Upper lobe of left lung (tissue), 6 donors: ENCODE measurements around the gene TPM2. TPM values are rescaled to one million over a fixed set of nuclear protein-coding genes. Genes with fewer than 3 reads are reported as not detected.

Source experiments
- ATAC-seq, 2 donors: fragments of 200-7000 bp; cut with Tn5 transposase; one replicate each; pipeline ENCODE4 v1.9.1; 2022; ENCODE audit warnings: mild to moderate bottlenecking in 2 of 2, moderate library complexity in 2 of 2; ENCODE audit not compliant: low FRiP score in 2 of 2
- DNase-seq, 2 donors: peaks; one replicate each; pipeline ENCODE4 v3.0.0-alpha.2; 2019 to 2020
- H3K27ac ChIP-seq, 4 donors: fragments of 200-600 bp; sonication (generic); one replicate each; pipeline ENCODE4 v1.5.1; 2016 to 2019
- H3K27me3 ChIP-seq, 4 donors: fragments of 200-600 bp; sonication (generic); one replicate each; pipeline ENCODE4 v1.5.1; 2017 to 2019
- H3K36me3 ChIP-seq, 4 donors: fragments of 200-600 bp; sonication (generic); one replicate each; pipeline ENCODE4 v1.5.1; 2016 to 2019
- H3K4me1 ChIP-seq, 4 donors: fragments of 200-600 bp; sonication (generic); one replicate each; pipeline ENCODE4 v1.5.1; 2018 to 2019
- H3K4me3 ChIP-seq, 4 donors: fragments of 200-600 bp; sonication (generic); one replicate each; pipeline ENCODE4 v1.5.1; 2017 to 2019; ENCODE audit warnings: mild to moderate bottlenecking in 2 of 4, moderate library complexity in 1 of 4
- H3K9me3 ChIP-seq, 4 donors: fragments of 200-600 bp; sonication (generic); one replicate each; pipeline ENCODE4 v1.5.1; 2018 to 2019
- EP300 ChIP-seq, 4 donors: sonication (generic); formaldehyde crosslinking; IDR thresholded peaks; one replicate each; pipeline ENCODE4 v1.5.1; 2017; ENCODE audit warnings: antibody characterized with exemption in 4 of 4, control low read depth in 2 of 4
- POLR2A ChIP-seq, 4 donors: fragments of 450-650 bp; IDR thresholded peaks; one replicate each; pipeline ENCODE4 v1.5.1; 2016 to 2017; ENCODE audit warnings: antibody characterized with exemption in 4 of 4, mild to moderate bottlenecking in 2 of 4
- POLR2AphosphoS5 ChIP-seq, 2 donors: sonication (generic); formaldehyde crosslinking; IDR thresholded peaks; one replicate each; pipeline ENCODE4 v1.5.1; 2017; ENCODE audit warnings: antibody characterized with exemption in 2 of 2
- WGBS, 2 donors: methylation state at CpG; one replicate each; pipeline ENCODE4 v1.1.5; 2017 to 2018; 5-methylcytosine and 5-hydroxymethylcytosine counted together
- total RNA-seq, 6 donors: library from RNA; depleted of rRNA in 4 of 6; stranded (reverse); fragments of >200 nt in 4 of 6; gene quantifications; one replicate each; pipeline versions ENCODE4 v1.1.0 to v1.2.1, GENCODE V29; 2016 to 2021
- TF ChIP-seq, protein P1 (sequence below), 6 experiments: fragments of 450-650 bp in 4 of 6; fragments of 200-600 bp in 2 of 6; sonication (generic) in 2 of 6; IDR thresholded peaks; one replicate each; pipeline ENCODE4 v1.5.1; 2016 to 2019; ENCODE audit warnings: antibody characterized with exemption in 6 of 6
- donor health status: DM: no; HTN: no; CAD: no; lungs with moderate emphysema.
- donor health status: DM: no; HTN: yes; CAD: no; lungs with severe emphysema.

TPM2 gene
- total RNA-seq, 6 donors from 2014 or later: 89.3 to 265 (median 214) TPM

DNA sequence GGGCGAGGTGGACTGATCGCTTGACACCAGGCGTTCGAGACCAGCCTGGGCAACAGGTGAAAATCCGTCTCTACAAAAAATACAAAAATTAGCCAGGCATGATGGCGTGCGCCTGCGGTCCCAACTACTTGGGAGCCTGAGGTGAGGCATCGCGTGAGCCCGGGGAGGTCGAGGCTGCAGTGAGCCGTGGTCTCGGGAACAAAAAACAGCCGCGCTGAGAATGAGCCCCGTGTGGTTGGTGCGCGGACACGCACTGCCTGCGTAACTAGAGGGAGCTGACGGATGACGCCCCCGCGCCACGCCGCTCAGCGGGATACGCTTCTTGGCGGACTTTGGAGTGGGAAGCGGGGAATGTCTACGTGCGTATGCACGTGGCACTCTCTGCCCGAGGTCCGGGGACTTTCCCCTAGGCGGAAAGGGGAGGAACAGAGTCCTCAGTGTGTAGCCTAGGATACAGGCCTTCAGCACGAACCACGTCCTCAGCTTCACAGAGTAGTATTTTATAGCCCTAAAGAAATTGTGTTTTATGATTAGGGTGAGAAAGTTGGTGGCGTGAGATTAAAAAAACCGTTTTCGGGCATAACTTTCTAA is 32.1 kb downstream of the TPM2 start, which contains the start of gene RMRP:
Gene RMRP (minus strand): TSS at position 474 of the 591 bp plus-strand sequence.
- Histone ChIP-seq H3K27ac (peak within 1 kb of the TSS; percentile 97 to 99 (median 98)), H3K9me3 (no peaks in the 10 kb centered on the region), H3K4me1 (peaks cover 20 to 55% (median 34%) of the 10 kb centered on the region in 4 donors), H3K27me3 (no peaks in the 10 kb centered on the region), H3K4me3 (peak within 1 kb of the TSS; percentile 68 to 97 (median 88)), H3K36me3 (peaks cover 0 to 26% (median 12%) of the 10 kb centered on the region in 4 donors)
- DNase-seq (peak; percentile 97 to 98), ATAC-seq (peak; percentile 97 to 98)
- peak in 2 of 4 donors; percentile 55 to 94 for TF ChIP-seq EP300 (IDR thresholded peaks at IDR 0.05)
- TF ChIP-seq POLR2A (IDR thresholded peaks at IDR 0.05): peak in 2 of 4 donors; percentile 46 to 50
- peak; percentile 93 to 95 for TF ChIP-seq POLR2AphosphoS5 (IDR thresholded peaks at IDR 0.05)
- TF ChIP-seq, protein P1, sequence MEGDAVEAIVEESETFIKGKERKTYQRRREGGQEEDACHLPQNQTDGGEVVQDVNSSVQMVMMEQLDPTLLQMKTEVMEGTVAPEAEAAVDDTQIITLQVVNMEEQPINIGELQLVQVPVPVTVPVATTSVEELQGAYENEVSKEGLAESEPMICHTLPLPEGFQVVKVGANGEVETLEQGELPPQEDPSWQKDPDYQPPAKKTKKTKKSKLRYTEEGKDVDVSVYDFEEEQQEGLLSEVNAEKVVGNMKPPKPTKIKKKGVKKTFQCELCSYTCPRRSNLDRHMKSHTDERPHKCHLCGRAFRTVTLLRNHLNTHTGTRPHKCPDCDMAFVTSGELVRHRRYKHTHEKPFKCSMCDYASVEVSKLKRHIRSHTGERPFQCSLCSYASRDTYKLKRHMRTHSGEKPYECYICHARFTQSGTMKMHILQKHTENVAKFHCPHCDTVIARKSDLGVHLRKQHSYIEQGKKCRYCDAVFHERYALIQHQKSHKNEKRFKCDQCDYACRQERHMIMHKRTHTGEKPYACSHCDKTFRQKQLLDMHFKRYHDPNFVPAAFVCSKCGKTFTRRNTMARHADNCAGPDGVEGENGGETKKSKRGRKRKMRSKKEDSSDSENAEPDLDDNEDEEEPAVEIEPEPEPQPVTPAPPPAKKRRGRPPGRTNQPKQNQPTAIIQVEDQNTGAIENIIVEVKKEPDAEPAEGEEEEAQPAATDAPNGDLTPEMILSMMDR (IDR thresholded peaks at IDR 0.05): peak in 5 of 6 experiments; percentile 31 to 90 (median 68)
- WGBS, 2 donors: 0 to 2% methylated on average over 38 to 42 of the region's 42 CpGs

DNA sequence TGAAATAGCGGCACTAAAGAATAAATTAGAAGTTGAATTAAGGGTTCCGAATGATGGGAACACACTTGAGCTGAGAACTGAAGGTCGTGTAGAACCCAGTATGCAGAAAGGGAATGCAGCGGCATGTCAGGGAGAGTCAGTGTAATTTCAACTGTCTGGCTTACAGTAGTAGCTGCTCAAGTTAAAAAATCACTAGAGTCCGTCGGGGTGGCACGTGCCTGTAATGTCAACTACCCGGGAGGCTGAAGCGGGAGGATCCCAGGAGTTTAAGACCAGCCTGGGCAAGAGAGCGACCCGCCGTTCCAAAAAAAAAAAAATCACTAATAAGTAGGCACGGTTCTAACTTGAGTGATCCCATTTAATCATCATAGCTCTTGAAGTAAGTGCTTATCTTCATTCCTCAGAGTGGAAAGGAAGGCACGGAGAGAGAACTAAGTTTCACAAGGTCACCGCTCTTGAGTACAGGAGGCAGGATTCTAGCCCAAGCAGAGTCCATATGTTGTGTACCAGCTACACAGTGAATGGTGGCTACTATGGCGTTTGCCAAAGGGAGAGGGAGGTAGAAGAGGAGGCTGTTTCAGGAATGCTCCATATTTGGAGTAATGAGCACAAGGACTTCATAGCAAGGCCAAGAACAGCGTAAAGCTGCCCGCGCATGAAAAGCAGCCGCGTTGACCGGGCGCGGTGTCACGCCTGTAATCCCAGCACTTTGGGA is 32.7 kb downstream of the TPM2 start:
- peak overlapping the region; percentile 97 to 99 (median 98) for H3K27ac ChIP-seq
- no peaks in the 10 kb centered on the region for H3K9me3 ChIP-seq
- WGBS, 2 donors: 30 to 36% methylated on average over 24 to 25 of the region's 25 CpGs
- TF ChIP-seq EP300 (IDR thresholded peaks at IDR 0.05) (no peak), POLR2A (IDR thresholded peaks at IDR 0.05) (no peak), POLR2AphosphoS5 (IDR thresholded peaks at IDR 0.05) (peak in 1 of 2 donors; percentile 6)
- TF ChIP-seq, protein P1 (IDR thresholded peaks at IDR 0.05): no peak
- ATAC-seq (peak; percentile 32 to 42), DNase-seq (peak in 1 of 2 donors; percentile 36)
- no peaks in the 10 kb centered on the region for H3K27me3 ChIP-seq
- peaks cover 0 to 22% (median 12%) of the 10 kb centered on the region in 4 donors for H3K36me3 ChIP-seq
- peaks cover 22 to 54% (median 35%) of the 10 kb centered on the region in 4 donors for H3K4me1 ChIP-seq
- peak overlapping the region in 3 of 4 donors; percentile 68 to 90 (median 86) for H3K4me3 ChIP-seq

DNA sequence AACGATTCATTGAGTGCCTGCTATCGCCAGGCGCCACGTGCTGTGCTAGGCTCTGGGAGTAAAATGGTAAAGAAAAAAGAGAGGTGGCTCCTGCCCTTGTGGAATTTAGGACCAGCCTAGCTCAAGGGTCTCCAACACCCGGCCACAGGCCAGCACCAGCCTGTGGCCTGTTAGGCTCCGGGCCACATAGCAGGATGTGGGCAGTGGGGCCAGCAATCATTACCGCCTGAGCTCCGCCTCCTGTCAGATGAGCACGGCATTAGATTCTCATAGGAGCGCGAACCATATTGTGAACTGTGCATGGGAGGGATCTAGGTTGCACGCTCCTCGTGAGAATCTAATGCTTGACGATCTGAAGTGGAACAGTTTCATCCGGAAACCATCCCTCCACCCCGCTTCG is 33.4 kb downstream of the TPM2 start:
- H3K4me3 ChIP-seq: no peak overlapping the region
- H3K27ac ChIP-seq: peak overlapping the region in 3 of 4 donors; percentile 97 to 98 (median 97)
- H3K36me3 ChIP-seq: peaks cover 0 to 16% (median 12%) of the 10 kb centered on the region in 4 donors
- no peaks in the 10 kb centered on the region for H3K9me3 ChIP-seq
- ATAC-seq: no peak
- H3K4me1 ChIP-seq: peaks cover 22 to 50% (median 30%) of the 10 kb centered on the region in 4 donors
- TF ChIP-seq POLR2AphosphoS5 (IDR thresholded peaks at IDR 0.05) (no peak), EP300 (IDR thresholded peaks at IDR 0.05) (no peak), POLR2A (IDR thresholded peaks at IDR 0.05) (no peak)
- TF ChIP-seq, protein P1 (IDR thresholded peaks at IDR 0.05): no peak
- no peaks in the 10 kb centered on the region for H3K27me3 ChIP-seq
- DNase-seq: no peak
- 75% methylated on average over 17 of the region's 17 CpGs for WGBS, 2 donors

DNA sequence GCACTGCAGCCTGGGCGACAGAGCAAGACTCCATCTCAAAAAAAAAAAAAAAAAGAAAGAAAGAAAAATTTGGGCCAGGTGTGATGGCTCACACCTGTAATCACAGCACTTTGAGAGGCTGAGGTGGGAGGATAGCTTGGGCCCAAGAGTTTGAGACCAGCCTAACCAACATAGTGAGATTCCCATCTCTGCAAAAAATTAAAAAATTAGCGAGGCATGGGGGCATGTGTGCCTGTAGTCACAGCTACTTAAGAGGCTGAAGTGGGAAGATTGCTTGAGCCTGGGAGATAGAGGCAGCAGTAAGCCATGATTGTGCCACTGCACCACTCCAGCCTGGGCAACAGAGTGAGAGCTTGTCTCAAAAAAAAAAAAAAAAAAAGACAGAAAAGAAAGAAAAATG is 36.1 kb downstream of the TPM2 start:
- Histone ChIP-seq H3K4me1 (peaks cover 6 to 35% (median 16%) of the 10 kb centered on the region in 4 donors), H3K9me3 (no peaks in the 10 kb centered on the region), H3K36me3 (no peaks in the 10 kb centered on the region), H3K27me3 (no peaks in the 10 kb centered on the region), H3K27ac (peak overlapping the region; percentile 68 to 82 (median 72)), H3K4me3 (no peak overlapping the region)
- WGBS, 2 donors: 88 to 92% methylated on average over 2 of the region's 2 CpGs
- ATAC-seq (no peak), DNase-seq (no peak)
- no peak for TF ChIP-seq POLR2AphosphoS5 (IDR thresholded peaks at IDR 0.05)
- no peak for TF ChIP-seq EP300 (IDR thresholded peaks at IDR 0.05)
- TF ChIP-seq, protein P1 (IDR thresholded peaks at IDR 0.05): no peak
- no peak for TF ChIP-seq POLR2A (IDR thresholded peaks at IDR 0.05)
